PFSK-1 (cell line): ENCODE data around the gene HS6ST3.

Experiments used
- FOXP2 ChIP-seq: optimal IDR thresholded peaks from 2 replicates; pipeline ENCODE3; 2011; ENCODE audit warnings: borderline replicate concordance, control low read depth, inconsistent platforms; ENCODE audit not compliant: insufficient read depth; ENCODE audit errors: extremely low read length, extremely low read depth
- POLR2AphosphoS5 ChIP-seq: IDR thresholded peaks from 2 replicates; pipeline ENCODE4 v1.6.1; 2012; ENCODE audit warnings: low read depth, mild to moderate bottlenecking, control low read depth, low read length, moderate library complexity
- SIN3A ChIP-seq: IDR thresholded peaks from 2 replicates; pipeline ENCODE4 v1.6.1; 2012; ENCODE audit warnings: mild to moderate bottlenecking, low read length, moderate library complexity, borderline replicate concordance; ENCODE audit not compliant: insufficient read depth
- TAF1 ChIP-seq: IDR thresholded peaks from 2 replicates; pipeline ENCODE4 v1.6.1; 2012; ENCODE audit warnings: low read length, control low read depth, borderline replicate concordance; ENCODE audit not compliant: insufficient read depth
- TF ChIP-seq, protein P1 (sequence below), 2 experiments: IDR thresholded peaks; 2 replicates each; pipeline versions ENCODE4 v1.6.1 to v1.8.0; 2011 to 2012; ENCODE audit warnings: low read depth in 2 of 2, low read length in 2 of 2, control low read depth in 1 of 2, inconsistent platforms in 1 of 2, mild to moderate bottlenecking in 1 of 2, moderate library complexity in 1 of 2; ENCODE audit not compliant: insufficient read depth in 1 of 2

Gene HS6ST3

DNA sequence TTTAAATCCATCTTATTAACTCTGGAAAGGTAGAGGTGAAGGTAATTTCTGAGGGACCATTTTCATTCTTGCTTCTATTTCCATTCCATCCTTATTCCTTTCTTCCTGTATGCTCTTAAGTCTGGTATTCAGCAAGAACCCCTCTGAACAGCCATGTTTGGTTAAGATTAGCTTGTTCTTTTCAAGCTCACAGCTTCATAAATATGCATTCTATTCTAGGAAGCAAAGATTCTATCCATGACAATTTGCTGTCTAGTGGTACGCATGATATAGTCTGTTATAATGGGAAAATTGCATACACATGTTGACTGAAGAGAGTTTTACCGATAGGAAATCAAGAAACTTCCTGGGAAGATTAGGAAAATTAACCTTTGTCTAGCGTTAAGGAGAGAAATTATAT, 218.7 kb downstream of the HS6ST3 start:
- TF ChIP-seq SIN3A (no peak), TAF1 (no peak), POLR2AphosphoS5 (no peak), FOXP2 (no peak)
- TF ChIP-seq, protein P1, sequence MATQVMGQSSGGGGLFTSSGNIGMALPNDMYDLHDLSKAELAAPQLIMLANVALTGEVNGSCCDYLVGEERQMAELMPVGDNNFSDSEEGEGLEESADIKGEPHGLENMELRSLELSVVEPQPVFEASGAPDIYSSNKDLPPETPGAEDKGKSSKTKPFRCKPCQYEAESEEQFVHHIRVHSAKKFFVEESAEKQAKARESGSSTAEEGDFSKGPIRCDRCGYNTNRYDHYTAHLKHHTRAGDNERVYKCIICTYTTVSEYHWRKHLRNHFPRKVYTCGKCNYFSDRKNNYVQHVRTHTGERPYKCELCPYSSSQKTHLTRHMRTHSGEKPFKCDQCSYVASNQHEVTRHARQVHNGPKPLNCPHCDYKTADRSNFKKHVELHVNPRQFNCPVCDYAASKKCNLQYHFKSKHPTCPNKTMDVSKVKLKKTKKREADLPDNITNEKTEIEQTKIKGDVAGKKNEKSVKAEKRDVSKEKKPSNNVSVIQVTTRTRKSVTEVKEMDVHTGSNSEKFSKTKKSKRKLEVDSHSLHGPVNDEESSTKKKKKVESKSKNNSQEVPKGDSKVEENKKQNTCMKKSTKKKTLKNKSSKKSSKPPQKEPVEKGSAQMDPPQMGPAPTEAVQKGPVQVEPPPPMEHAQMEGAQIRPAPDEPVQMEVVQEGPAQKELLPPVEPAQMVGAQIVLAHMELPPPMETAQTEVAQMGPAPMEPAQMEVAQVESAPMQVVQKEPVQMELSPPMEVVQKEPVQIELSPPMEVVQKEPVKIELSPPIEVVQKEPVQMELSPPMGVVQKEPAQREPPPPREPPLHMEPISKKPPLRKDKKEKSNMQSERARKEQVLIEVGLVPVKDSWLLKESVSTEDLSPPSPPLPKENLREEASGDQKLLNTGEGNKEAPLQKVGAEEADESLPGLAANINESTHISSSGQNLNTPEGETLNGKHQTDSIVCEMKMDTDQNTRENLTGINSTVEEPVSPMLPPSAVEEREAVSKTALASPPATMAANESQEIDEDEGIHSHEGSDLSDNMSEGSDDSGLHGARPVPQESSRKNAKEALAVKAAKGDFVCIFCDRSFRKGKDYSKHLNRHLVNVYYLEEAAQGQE (IDR thresholded peaks at IDR 0.05; ENCODE audit: insufficient read depth in 1 of 2, low read depth in 2 of 2, low read length in 2 of 2), result no peak

DNA sequence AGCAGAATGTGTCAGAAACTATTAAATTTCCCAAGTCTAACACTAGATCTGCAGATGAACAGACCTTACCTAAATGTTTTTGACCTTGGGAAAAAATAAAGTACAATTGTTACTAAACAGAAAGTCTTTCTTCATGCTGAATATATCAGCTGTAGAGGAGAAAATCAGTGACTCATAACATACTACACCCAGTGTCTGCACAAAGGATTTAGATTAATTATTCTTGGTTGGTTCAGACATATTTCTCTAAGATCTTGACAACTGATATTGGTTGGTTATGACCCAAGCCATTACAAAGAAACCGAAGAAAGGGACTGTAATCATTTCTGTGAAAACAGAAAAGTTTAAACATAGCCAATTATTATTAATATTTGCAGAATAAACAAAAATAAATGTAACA, 225.1 kb downstream of the HS6ST3 start:
- TF ChIP-seq, protein P1 (IDR thresholded peaks at IDR 0.05; ENCODE audit: insufficient read depth in 1 of 2, low read depth in 2 of 2, low read length in 2 of 2), result no peak
- no peak for TF ChIP-seq FOXP2
- TF ChIP-seq SIN3A, result no peak
- TF ChIP-seq POLR2AphosphoS5, result no peak
- no peak for TF ChIP-seq TAF1

DNA sequence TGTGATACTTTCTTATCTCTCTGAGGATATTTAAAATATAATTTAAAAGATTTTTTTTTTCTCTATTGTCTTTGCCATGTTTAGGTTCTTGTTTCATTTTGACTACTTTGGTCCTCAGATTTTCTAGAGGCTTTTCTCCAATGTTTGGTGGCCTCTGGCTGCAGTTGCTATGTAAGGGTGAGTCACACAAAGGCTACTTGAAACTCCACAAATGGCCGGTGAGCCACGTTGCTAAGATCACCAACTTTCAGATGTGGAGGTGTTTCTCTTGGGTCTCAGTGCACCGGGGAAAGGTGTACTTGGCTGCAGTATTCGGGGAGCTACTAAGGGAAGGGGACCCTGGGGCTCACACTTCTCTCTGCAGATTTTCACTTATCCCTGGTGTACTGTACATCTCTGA, 248.1 kb downstream of the HS6ST3 start:
- TF ChIP-seq FOXP2 (no peak), TAF1 (no peak), POLR2AphosphoS5 (no peak), SIN3A (no peak)
- TF ChIP-seq, protein P1 (IDR thresholded peaks at IDR 0.05; ENCODE audit: insufficient read depth in 1 of 2, low read depth in 2 of 2, low read length in 2 of 2), result no peak

DNA sequence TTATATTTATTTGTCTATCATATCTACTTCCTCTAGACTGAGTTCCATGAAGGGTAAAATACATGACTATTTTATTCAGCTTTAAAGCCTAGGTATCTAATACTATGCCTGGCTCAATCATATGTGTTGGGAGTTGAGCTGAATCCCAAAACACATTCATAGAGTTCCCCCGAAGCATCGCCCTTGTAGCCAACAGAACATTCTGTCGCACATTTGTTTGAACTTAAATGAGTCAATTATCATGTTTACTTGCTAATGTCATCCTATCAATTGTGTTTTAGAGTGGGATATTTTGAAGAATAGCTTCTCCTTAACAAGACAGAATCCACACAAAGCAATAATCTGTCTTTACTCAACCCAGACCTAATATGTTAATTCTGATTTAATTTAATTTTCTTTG, 252.4 kb downstream of the HS6ST3 start:
- TF ChIP-seq POLR2AphosphoS5 (no peak), SIN3A (no peak), TAF1 (no peak), FOXP2 (no peak)
- TF ChIP-seq, protein P1 (IDR thresholded peaks at IDR 0.05; ENCODE audit: insufficient read depth in 1 of 2, low read depth in 2 of 2, low read length in 2 of 2), result no peak

DNA sequence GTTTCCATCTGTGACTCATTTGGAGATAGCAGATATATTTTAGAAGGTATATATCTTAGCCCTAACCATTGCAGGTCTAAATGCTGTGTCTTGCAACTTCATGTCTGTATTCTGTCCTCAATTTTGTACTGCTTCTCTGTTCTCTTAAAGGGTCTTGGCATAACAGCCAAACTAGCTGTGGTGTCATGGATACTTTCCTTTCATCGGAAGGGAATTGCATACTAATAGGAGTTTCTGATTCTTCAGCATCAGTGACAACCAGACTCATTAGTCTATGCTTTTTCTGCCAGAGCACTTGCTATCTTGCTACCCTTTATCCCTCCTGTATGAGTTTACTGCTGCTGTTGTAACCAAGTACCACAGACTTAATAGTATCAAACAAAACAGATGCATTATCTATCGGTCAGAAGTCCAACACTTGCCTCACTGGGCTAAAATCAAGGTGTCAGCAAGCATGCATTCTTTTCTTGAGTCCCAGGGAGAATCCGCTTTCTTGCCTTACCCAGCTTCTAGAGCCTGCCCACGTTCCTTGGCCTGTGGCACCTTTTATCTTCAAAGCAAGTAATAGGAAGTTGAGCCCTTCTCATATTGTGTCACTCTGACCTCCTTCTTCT, 253.1 kb downstream of the HS6ST3 start:
- TF ChIP-seq FOXP2, result no peak
- no peak for TF ChIP-seq POLR2AphosphoS5
- TF ChIP-seq, protein P1 (IDR thresholded peaks at IDR 0.05; ENCODE audit: insufficient read depth in 1 of 2, low read depth in 2 of 2, low read length in 2 of 2), result no peak
- no peak for TF ChIP-seq SIN3A
- TF ChIP-seq TAF1, result no peak
